Spleen (tissue), 11 donors: ENCODE results near the gene PLA2G3. TPM values are rescaled to one million over a fixed set of nuclear protein-coding genes. Genes with fewer than 3 reads are reported as not detected.

ENCODE experiments used
- DNase-seq: peaks from one replicate; pipeline ENCODE4 v3.0.0-alpha.2; 2020
- H3K27ac ChIP-seq, 8 donors: fragments of 200-600 bp; sonication (generic) in 7 of 8; 1 replicate in 4 of 8; 2 replicates in 4 of 8; pipeline versions ENCODE4 v1.5.0 to v1.8.0; 2016 to 2021; ENCODE audit warnings: inconsistent platforms in 4 of 8, mild to moderate bottlenecking in 4 of 8, moderate library complexity in 1 of 8
- H3K27me3 ChIP-seq, 7 donors: fragments of 200-600 bp; sonication (generic) in 6 of 7; replicated peaks in 1 of 7; 1 replicate in 4 of 7; 2 replicates in 3 of 7; pipeline versions ENCODE4 v1.5.0 to v1.8.0; 2016 to 2021; ENCODE audit warnings: inconsistent platforms in 3 of 7, mild to moderate bottlenecking in 1 of 7
- H3K36me3 ChIP-seq, 6 donors: fragments of 200-600 bp; sonication (generic) in 5 of 6; 1 replicate in 4 of 6; 2 replicates in 2 of 6; pipeline versions ENCODE4 v1.5.0 to v1.8.0; 2016 to 2021; ENCODE audit warnings: inconsistent platforms in 2 of 6
- H3K4me1 ChIP-seq, 6 donors: fragments of 200-600 bp; sonication (generic) in 5 of 6; 1 replicate in 3 of 6; 2 replicates in 3 of 6; pipeline versions ENCODE4 v1.5.0 to v1.8.0; 2016 to 2021; ENCODE audit warnings: inconsistent platforms in 3 of 6
- H3K4me3 ChIP-seq, 8 donors: fragments of 200-600 bp; sonication (generic) in 7 of 8; 1 replicate in 4 of 8; 2 replicates in 4 of 8; pipeline versions ENCODE4 v1.5.0 to v1.8.0; 2016 to 2021; ENCODE audit warnings: inconsistent platforms in 4 of 8, mild to moderate bottlenecking in 4 of 8, moderate library complexity in 2 of 8
- H3K9me3 ChIP-seq, 8 donors: fragments of 200-600 bp; sonication (generic) in 7 of 8; 1 replicate in 4 of 8; 2 replicates in 4 of 8; pipeline versions ENCODE4 v1.5.0 to v1.8.0; 2016 to 2021; ENCODE audit warnings: inconsistent platforms in 4 of 8
- CTCF ChIP-seq, 11 experiments: fragments of 200-600 bp in 7 of 11; fragments of 450-650 bp in 4 of 11; sonication (generic) in 4 of 11; IDR thresholded peaks in 8 of 11; conservative IDR thresholded peaks in 3 of 11; 1 replicate in 7 of 11; 2 replicates in 4 of 11; pipeline versions ENCODE4 v1.4.0 to v1.8.0; 2016 to 2021; ENCODE audit warnings: antibody characterized with exemption in 11 of 11, inconsistent platforms in 4 of 11, mild to moderate bottlenecking in 1 of 11
- POLR2A ChIP-seq, 3 donors: fragments of 450-650 bp; IDR thresholded peaks; one replicate each; pipeline ENCODE4 v1.5.1; 2017; ENCODE audit warnings: antibody characterized with exemption in 3 of 3, mild to moderate bottlenecking in 1 of 3
- POLR2AphosphoS5 ChIP-seq, 3 donors: sonication (generic); formaldehyde crosslinking; IDR thresholded peaks; one replicate each; pipeline ENCODE4 v1.5.1; 2017; ENCODE audit warnings: antibody characterized with exemption in 3 of 3
- WGBS, 5 donors: extraction: QIAGEN DNeasy Blood & Tissue Kit in 3 of 5; methylation state at CpG; one replicate each; pipeline versions ENCODE4 v1.1.5 to v1.1.7; 2013 to 2018; 5-methylcytosine and 5-hydroxymethylcytosine counted together
- intact Hi-C: fragments of 100-400 bp; cut with DNase I; formaldehyde crosslinking; loops from one replicate; pipeline ENCODE4 v1.15.0; 2023; ENCODE audit warnings: low total_unique reads
- polyA plus RNA-seq, 3 donors: library from polyadenylated mRNA; stranded (reverse); fragments of 200-250 nt; gene quantifications; one replicate each; pipeline ENCODE4 v1.2.1, GENCODE V29; 2013
- total RNA-seq, 7 donors: library from RNA; depleted of rRNA in 3 of 7; stranded (reverse); fragments of >200 nt in 3 of 7; fragmentation: NEBNext Ultra II Directional in 4 of 7; extraction: Animal tissue kit (Norgen Biotek cat#: 25700) in 4 of 7; gene quantifications; one replicate each; pipeline versions ENCODE4 v1.1.0 to v1.2.1, GENCODE V29; 2016 to 2021
- donor health status: healthy with polysubstance abuse.
- donor health status: DM: no; HTN: no; CAD: no; lungs with moderate emphysema.
- donor health status: DM: no; HTN: no; CAD: no.
- donor health status: Bipolar disorder and iron deficiency.
- donor health status: healthy.
- donor health status: DM: no; HTN: no; CAD: no.
- donor health status: DM: yes; HTN: yes; CAD: no.

PLA2G3 gene
- total and polyA plus RNA-seq, 10 donors: not detected

DNA sequence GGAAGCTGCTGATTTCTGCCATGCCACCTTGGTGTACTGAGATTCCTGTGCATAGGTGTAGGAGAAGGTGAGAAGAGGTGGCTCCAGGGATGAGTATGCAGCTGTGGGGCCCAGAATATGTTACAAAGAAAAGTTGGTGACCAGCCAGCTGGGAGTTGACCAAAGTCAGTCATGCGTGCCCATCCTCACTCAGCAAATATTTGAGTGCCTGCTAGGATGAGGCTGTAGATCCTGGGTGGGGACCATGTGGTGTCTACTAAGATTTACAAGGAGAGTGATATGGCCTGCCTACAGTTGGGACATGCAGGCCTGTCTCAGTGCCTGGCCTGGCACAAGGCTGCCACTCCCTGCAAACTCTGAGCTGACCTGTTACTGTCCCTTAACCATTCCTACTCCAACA lies 39.0 kb upstream of the PLA2G3 start:
- Histone ChIP-seq H3K4me3 (no peak overlapping the region), H3K9me3 (no peaks in the 10 kb centered on the region), H3K27me3 (no peaks in the 10 kb centered on the region), H3K4me1 (peaks cover 0 to 8% (median 2%) of the 10 kb centered on the region in 6 donors), H3K27ac (no peak overlapping the region), H3K36me3 (peaks cover 0 to 83% (median 8%) of the 10 kb centered on the region in 6 donors)
- intact Hi-C loops: no loop called here
- TF ChIP-seq CTCF (IDR thresholded peaks at IDR 0.05 in 8 of 11, conservative IDR thresholded peaks at IDR 0.05 in 3 of 11): no peak
- TF ChIP-seq POLR2AphosphoS5 (IDR thresholded peaks at IDR 0.05): no peak
- no peak for TF ChIP-seq POLR2A (IDR thresholded peaks at IDR 0.05)
- no peak for DNase-seq
- 50 to 86% (median 77%) methylated on average over 1 of the region's 1 CpG for WGBS, 5 donors

DNA sequence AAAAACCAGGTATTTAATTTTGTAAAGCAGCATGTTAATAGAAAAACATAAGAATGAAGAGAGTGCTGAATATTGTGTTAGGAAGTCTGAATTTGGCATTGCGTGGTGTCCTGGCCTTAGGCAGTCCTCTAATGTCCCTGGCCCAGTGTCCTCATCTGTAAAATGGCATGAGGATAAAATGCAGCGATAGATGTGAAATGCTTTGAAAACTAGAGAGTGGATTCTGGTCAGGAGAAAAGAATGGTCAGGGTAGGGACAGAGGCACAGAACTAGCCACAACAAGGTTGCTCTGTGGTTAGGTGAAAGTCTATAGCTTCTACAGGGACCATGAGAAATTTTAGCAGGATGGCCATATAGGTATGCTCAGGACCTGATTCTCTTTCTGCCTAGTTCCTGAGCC lies 38.6 kb upstream of the PLA2G3 start:
- intact Hi-C loops: no loop called here
- Histone ChIP-seq H3K27ac (no peak overlapping the region), H3K36me3 (peaks cover 0 to 78% (median 8%) of the 10 kb centered on the region in 6 donors), H3K4me1 (peaks cover 0 to 13% (median 2%) of the 10 kb centered on the region in 6 donors), H3K27me3 (no peaks in the 10 kb centered on the region), H3K9me3 (no peaks in the 10 kb centered on the region), H3K4me3 (no peak overlapping the region)
- 96 to 100% (median 99%) methylated on average over 2 of the region's 2 CpGs for WGBS, 5 donors
- no peak for TF ChIP-seq CTCF (IDR thresholded peaks at IDR 0.05 in 8 of 11, conservative IDR thresholded peaks at IDR 0.05 in 3 of 11)
- DNase-seq: no peak

DNA sequence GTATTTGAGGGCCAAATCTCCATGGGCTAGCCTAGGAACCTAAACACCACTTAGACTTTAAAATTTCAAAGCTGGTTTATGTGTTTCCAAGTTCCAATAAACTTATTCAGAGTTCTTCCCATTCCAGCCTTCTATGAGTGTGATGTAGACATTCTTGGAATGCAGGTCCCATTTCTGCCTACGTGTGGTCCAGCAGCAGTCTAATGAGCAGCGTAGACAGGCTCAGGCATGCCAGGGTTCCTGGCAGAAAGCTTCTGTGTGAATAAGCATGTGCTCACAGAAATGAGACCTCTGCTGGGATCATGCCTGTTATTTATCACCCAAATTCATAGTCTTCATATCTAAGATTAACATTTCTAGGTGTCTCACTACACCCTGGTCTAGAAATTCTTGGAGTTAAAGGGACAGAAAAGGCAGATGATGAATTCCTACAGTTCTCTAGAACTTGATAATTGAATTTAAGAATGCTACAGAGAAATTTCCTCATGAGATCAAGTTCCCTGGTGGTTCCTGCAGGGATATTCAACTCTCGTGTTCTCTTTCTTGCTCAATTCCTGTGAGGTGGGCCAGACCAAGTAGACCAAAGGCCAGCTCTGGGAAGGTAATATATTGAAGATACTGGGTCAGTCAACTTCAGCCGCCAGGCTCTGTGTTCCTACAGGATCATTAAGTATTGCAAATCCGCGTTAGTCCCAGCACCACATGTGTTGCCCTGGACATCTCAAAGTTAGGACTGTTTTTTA lies 37.3 kb upstream of the PLA2G3 start:
- Histone ChIP-seq H3K27me3 (no peaks in the 10 kb centered on the region), H3K27ac (no peak overlapping the region), H3K9me3 (no peaks in the 10 kb centered on the region), H3K36me3 (peaks cover 0 to 70% (median 7%) of the 10 kb centered on the region in 6 donors), H3K4me1 (peaks cover 0 to 25% (median 8%) of the 10 kb centered on the region in 6 donors), H3K4me3 (no peak overlapping the region)
- intact Hi-C loops: no loop called here
- 90 to 95% (median 93%) methylated on average over 6 of the region's 6 CpGs for WGBS, 5 donors
- TF ChIP-seq POLR2A (IDR thresholded peaks at IDR 0.05) (no peak), POLR2AphosphoS5 (IDR thresholded peaks at IDR 0.05) (no peak), CTCF (IDR thresholded peaks at IDR 0.05 in 8 of 11, conservative IDR thresholded peaks at IDR 0.05 in 3 of 11) (no peak)
- DNase-seq: no peak

DNA sequence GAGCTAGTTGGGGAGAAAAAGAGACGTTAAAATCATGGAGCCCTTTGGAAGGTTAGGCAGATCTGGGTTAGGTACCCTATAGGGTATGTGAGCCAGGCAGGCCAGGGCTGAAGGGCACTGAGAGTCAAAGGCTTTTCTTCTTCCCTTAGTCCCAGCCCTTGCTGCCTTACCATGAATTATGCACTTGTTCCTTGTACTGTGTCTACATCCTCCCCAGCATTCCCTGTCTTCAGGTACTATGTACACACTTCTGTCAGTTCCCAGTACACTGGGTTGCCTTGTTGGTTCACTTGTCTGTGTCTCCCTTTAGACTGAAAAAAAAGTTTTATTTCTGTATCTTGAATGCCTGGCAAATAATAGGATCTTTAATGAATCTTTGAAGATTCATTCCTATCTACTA lies 36.6 kb upstream of the PLA2G3 start:
- H3K4me1 ChIP-seq: peaks cover 0 to 32% (median 11%) of the 10 kb centered on the region in 6 donors
- H3K27me3 ChIP-seq: no peaks in the 10 kb centered on the region
- intact Hi-C loops: no loop called here
- TF ChIP-seq CTCF (IDR thresholded peaks at IDR 0.05 in 8 of 11, conservative IDR thresholded peaks at IDR 0.05 in 3 of 11) (no peak), POLR2AphosphoS5 (IDR thresholded peaks at IDR 0.05) (no peak), POLR2A (IDR thresholded peaks at IDR 0.05) (no peak)
- H3K27ac ChIP-seq: no peak overlapping the region
- no peak overlapping the region for H3K4me3 ChIP-seq
- DNase-seq: no peak
- peaks cover 0 to 63% (median 5%) of the 10 kb centered on the region in 6 donors for H3K36me3 ChIP-seq
- no peaks in the 10 kb centered on the region for H3K9me3 ChIP-seq
- 89 to 100% (median 95%) methylated on average over 1 of the region's 1 CpG for WGBS, 5 donors
